Measurements from ENCODE around the gene GAS2L1.

The GAS2L1 gene

DNA sequence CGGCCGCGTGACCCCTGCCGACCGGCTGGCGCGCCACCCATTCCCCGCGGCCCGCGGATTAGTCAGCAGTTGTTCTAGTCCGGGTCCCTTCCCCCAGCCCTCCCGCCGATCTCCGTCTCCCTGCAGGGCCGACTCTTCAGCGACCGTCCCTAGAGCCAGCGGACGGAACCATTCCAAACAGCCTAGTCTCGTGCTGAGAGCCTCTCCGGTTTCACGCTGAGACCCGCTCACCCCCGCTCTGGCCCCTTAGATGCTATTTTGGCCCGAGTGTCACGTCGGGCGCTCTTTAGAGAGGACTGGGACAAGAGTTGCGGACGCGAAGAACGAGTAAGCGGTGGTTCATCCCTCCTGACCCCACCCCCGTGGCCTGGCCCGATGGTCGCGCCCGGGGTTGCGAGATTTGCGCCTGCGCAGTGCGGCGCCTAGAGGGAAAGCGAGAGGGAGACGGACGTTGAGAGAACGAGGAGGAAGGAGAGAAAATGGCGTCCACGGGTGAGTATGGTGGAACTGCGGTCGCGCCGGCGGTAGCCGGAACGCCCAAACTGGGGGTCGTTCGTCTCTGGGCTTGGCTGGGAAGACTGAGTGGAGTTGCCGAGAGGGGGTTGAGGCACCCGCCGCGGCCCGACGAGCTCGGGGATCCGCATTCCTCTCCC lies 38.5 kb upstream of the GAS2L1 start, which contains the start of the genes EWSR1 and RHBDD3:
TSS of gene EWSR1 (plus strand) at position 411 of the 653 bp plus-strand sequence. CDS start at position 480, 69 bp downstream.
TSS of gene RHBDD3 (minus strand) at position 124 of the 653 bp plus-strand sequence. CDS start 2,355 bp downstream, outside the sequence.
- Histone ChIP-seq H3K4me1 (ENCODE audit: control insufficient read depth, insufficient read depth, low read length) (peaks cover 5% of the 10 kb centered on the region), H3K36me3 (ENCODE audit: control insufficient read depth in 2 of 2, insufficient read depth in 1 of 2, low read length in 2 of 2) (peaks cover 14 to 77% of the 10 kb centered on the region in 2 experiments), H3K4me3 (ENCODE audit: low read depth, low read length) (peak within 1 kb of the TSS; percentile 75), H3K27ac (ENCODE audit: extremely low read depth, low read depth, low read length) (peak within 1 kb of the TSS; percentile 99), H3K9me3 (ENCODE audit: control insufficient read depth, insufficient read depth, low read depth, low read length) (no peaks in the 10 kb centered on the region)
- CTCF ChIA-PET: interaction anchor here (0.7 to 0.9 kb wide), 3 partner anchors 22 to 145 kb away, joined by 3 read pairs; no protein-coding TSS in a partner anchor
- POLR2A ChIA-PET: interaction anchor here (0.8 to 2.2 kb wide), 5 partner anchors 9 to 121 kb away, joined by 3 to 8 read pairs (median 4); partner anchors contain the start of genes AP1B1 and EMID1
- TF ChIP-seq ZNF514 (tag by site-specific recombination; IDR thresholded peaks at IDR 0.05) (no peak), GLI2 (tag by site-specific recombination; IDR thresholded peaks at IDR 0.05; ENCODE audit: borderline replicate concordance, low read depth) (no peak), ZNF610 (tag by site-specific recombination; IDR thresholded peaks at IDR 0.05; ENCODE audit: borderline replicate concordance) (peak; percentile 35; the same call in 1 of the 2 replicates), ZBTB17 (tag by site-specific recombination; IDR thresholded peaks at IDR 0.05) (peak; percentile 96), ZSCAN16 (tag by site-specific recombination; IDR thresholded peaks at IDR 0.05) (peak; percentile 88), ZNF658 (tag by site-specific recombination; IDR thresholded peaks at IDR 0.05) (no peak), SP2 (tag by site-specific recombination; IDR thresholded peaks at IDR 0.05) (peak; percentile 33; the same call in 1 of the 2 replicates), MYNN (tag by site-specific recombination; IDR thresholded peaks at IDR 0.05; ENCODE audit: borderline replicate concordance) (no peak), SALL2 (tag by site-specific recombination; IDR thresholded peaks at IDR 0.05; ENCODE audit: borderline replicate concordance) (no peak), ZNF544 (tag by site-specific recombination; IDR thresholded peaks at IDR 0.05) (no peak), ZEB2 (tag by site-specific recombination; IDR thresholded peaks at IDR 0.05) (peak; percentile 91), ZNF777 (tag by site-specific recombination; IDR thresholded peaks at IDR 0.05; ENCODE audit: borderline replicate concordance) (no peak), ZNF2 (tag by site-specific recombination; IDR thresholded peaks at IDR 0.05) (peak; percentile 93; the same call in 1 of the 2 replicates), ZNF747 (tag by site-specific recombination; IDR thresholded peaks at IDR 0.05) (no peak), SP7 (tag by site-specific recombination; IDR thresholded peaks at IDR 0.05) (peak; percentile 91), SETDB1 (IDR thresholded peaks at IDR 0.05; ENCODE audit: insufficient read length, low read length) (no peak), ZNF394 (tag by site-specific recombination; IDR thresholded peaks at IDR 0.05; ENCODE audit: borderline replicate concordance) (peak; percentile 62), IKZF3 (tag by site-specific recombination; IDR thresholded peaks at IDR 0.05) (peak; percentile 42; the same call in 1 of the 2 replicates), ZNF624 (tag by site-specific recombination; IDR thresholded peaks at IDR 0.05) (no peak), ZNF366 (tag by site-specific recombination; conservative IDR thresholded peaks at IDR 0.05) (peak; percentile 90)
- TF ChIP-seq, protein P1, sequence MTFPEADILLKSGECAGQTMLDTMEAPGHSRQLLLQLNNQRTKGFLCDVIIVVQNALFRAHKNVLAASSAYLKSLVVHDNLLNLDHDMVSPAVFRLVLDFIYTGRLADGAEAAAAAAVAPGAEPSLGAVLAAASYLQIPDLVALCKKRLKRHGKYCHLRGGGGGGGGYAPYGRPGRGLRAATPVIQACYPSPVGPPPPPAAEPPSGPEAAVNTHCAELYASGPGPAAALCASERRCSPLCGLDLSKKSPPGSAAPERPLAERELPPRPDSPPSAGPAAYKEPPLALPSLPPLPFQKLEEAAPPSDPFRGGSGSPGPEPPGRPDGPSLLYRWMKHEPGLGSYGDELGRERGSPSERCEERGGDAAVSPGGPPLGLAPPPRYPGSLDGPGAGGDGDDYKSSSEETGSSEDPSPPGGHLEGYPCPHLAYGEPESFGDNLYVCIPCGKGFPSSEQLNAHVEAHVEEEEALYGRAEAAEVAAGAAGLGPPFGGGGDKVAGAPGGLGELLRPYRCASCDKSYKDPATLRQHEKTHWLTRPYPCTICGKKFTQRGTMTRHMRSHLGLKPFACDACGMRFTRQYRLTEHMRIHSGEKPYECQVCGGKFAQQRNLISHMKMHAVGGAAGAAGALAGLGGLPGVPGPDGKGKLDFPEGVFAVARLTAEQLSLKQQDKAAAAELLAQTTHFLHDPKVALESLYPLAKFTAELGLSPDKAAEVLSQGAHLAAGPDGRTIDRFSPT (tag by site-specific recombination; IDR thresholded peaks at IDR 0.05): peak; percentile 77
- TF ChIP-seq, protein P2, sequence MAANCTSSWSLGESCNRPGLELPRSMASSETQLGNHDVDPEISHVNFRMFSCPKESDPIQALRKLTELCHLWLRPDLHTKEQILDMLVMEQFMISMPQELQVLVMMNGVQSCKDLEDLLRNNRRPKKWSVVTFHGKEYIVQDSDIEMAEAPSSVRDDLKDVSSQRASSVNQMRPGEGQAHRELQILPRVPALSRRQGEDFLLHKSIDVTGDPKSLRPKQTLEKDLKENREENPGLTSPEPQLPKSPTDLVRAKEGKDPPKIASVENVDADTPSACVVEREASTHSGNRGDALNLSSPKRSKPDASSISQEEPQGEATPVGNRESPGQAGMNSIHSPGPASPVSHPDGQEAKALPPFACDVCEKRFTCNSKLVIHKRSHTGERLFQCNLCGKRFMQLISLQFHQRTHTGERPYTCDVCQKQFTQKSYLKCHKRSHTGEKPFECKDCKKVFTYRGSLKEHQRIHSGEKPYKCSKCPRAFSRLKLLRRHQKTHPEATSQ (tag by site-specific recombination; IDR thresholded peaks at IDR 0.05): 0 out of 2 replicates have a peak, but pooled peaks have one; percentile 76
- TF ChIP-seq, protein P3, sequence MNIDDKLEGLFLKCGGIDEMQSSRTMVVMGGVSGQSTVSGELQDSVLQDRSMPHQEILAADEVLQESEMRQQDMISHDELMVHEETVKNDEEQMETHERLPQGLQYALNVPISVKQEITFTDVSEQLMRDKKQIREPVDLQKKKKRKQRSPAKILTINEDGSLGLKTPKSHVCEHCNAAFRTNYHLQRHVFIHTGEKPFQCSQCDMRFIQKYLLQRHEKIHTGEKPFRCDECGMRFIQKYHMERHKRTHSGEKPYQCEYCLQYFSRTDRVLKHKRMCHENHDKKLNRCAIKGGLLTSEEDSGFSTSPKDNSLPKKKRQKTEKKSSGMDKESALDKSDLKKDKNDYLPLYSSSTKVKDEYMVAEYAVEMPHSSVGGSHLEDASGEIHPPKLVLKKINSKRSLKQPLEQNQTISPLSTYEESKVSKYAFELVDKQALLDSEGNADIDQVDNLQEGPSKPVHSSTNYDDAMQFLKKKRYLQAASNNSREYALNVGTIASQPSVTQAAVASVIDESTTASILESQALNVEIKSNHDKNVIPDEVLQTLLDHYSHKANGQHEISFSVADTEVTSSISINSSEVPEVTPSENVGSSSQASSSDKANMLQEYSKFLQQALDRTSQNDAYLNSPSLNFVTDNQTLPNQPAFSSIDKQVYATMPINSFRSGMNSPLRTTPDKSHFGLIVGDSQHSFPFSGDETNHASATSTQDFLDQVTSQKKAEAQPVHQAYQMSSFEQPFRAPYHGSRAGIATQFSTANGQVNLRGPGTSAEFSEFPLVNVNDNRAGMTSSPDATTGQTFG (tag by site-specific recombination; IDR thresholded peaks at IDR 0.05; ENCODE audit: borderline replicate concordance): 0 out of 2 replicates have a peak, but pooled peaks have one; percentile 21
- TF ChIP-seq, protein P4, sequence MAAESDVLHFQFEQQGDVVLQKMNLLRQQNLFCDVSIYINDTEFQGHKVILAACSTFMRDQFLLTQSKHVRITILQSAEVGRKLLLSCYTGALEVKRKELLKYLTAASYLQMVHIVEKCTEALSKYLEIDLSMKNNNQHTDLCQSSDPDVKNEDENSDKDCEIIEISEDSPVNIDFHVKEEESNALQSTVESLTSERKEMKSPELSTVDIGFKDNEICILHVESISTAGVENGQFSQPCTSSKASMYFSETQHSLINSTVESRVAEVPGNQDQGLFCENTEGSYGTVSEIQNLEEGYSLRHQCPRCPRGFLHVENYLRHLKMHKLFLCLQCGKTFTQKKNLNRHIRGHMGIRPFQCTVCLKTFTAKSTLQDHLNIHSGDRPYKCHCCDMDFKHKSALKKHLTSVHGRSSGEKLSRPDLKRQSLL (tag by site-specific recombination; IDR thresholded peaks at IDR 0.05): no peak
- TF ChIP-seq, protein P5, sequence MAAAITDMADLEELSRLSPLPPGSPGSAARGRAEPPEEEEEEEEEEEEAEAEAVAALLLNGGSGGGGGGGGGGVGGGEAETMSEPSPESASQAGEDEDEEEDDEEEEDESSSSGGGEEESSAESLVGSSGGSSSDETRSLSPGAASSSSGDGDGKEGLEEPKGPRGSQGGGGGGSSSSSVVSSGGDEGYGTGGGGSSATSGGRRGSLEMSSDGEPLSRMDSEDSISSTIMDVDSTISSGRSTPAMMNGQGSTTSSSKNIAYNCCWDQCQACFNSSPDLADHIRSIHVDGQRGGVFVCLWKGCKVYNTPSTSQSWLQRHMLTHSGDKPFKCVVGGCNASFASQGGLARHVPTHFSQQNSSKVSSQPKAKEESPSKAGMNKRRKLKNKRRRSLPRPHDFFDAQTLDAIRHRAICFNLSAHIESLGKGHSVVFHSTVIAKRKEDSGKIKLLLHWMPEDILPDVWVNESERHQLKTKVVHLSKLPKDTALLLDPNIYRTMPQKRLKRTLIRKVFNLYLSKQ (tag by site-specific recombination; IDR thresholded peaks at IDR 0.05; ENCODE audit: borderline replicate concordance): peak; percentile 23; the same call in 1 of the 2 replicates
- TF ChIP-seq, protein P6, sequence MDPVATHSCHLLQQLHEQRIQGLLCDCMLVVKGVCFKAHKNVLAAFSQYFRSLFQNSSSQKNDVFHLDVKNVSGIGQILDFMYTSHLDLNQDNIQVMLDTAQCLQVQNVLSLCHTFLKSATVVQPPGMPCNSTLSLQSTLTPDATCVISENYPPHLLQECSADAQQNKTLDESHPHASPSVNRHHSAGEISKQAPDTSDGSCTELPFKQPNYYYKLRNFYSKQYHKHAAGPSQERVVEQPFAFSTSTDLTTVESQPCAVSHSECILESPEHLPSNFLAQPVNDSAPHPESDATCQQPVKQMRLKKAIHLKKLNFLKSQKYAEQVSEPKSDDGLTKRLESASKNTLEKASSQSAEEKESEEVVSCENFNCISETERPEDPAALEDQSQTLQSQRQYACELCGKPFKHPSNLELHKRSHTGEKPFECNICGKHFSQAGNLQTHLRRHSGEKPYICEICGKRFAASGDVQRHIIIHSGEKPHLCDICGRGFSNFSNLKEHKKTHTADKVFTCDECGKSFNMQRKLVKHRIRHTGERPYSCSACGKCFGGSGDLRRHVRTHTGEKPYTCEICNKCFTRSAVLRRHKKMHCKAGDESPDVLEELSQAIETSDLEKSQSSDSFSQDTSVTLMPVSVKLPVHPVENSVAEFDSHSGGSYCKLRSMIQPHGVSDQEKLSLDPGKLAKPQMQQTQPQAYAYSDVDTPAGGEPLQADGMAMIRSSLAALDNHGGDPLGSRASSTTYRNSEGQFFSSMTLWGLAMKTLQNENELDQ (tag by site-specific recombination; IDR thresholded peaks at IDR 0.05; ENCODE audit: low read depth): no peak

Data from HEK293 (cell line).